Activated CD8-positive, alpha-beta T cell treated with anti-CD3 and anti-CD28 coated beads for 36 hours (primary cell): ENCODE data around the gene MKI67. TPM values are rescaled to one million over a fixed set of nuclear protein-coding genes. Genes with fewer than 3 reads are reported as not detected.

Source experiments
- ATAC-seq: fragments of 200-7000 bp; cut with Tn5 transposase; one replicate; pipeline ENCODE4 v1.10.0; 2021; ENCODE audit warnings: mild to moderate bottlenecking, moderate library complexity
- CTCF ChIA-PET: fragments of 350-600 bp; sonication (Branson Sonifier 250); formaldehyde crosslinking; loops from one replicate; lab custom pipeline; 2021; ENCODE audit warnings: antibody characterized with exemption; lab: Charles Lee
- POLR2A ChIA-PET: fragments of 350-600 bp; sonication (Branson Sonifier 250); formaldehyde crosslinking; loops from one replicate; lab custom pipeline; 2021; ENCODE audit warnings: antibody characterized with exemption; lab: Charles Lee
- DNase-seq: peaks from one replicate; pipeline ENCODE4 v3.0.0-alpha.2; 2020
- H3K27ac Mint-ChIP-seq: one replicate; pipeline ENCODE4 v1.8.0; 2021; ENCODE audit warnings: mild to moderate bottlenecking, mixed read lengths
- H3K27me3 Mint-ChIP-seq: one replicate; pipeline ENCODE4 v1.8.0; 2021; ENCODE audit warnings: mixed read lengths
- H3K36me3 Mint-ChIP-seq: one replicate; pipeline ENCODE4 v1.8.0; 2021; ENCODE audit warnings: low read depth, mixed read lengths
- H3K4me1 Mint-ChIP-seq: one replicate; pipeline ENCODE4 v1.8.0; 2021; ENCODE audit warnings: low read depth, mixed read lengths
- H3K4me3 Mint-ChIP-seq: one replicate; pipeline ENCODE4 v1.8.0; 2021; ENCODE audit warnings: mild to moderate bottlenecking, moderate library complexity, mixed read lengths
- H3K9me3 Mint-ChIP-seq: one replicate; pipeline ENCODE4 v1.8.0; 2021; ENCODE audit warnings: mixed read lengths
- intact Hi-C: fragments of 100-400 bp; cut with micrococcal nuclease; formaldehyde crosslinking; loops from one replicate; pipeline ENCODE4 v1.10.0; 2022
- total RNA-seq, 2 experiments: library from RNA; stranded (reverse); gene quantifications; one replicate each; pipeline ENCODE4 v1.2.3, GENCODE V29; 2021
- TF ChIP-seq, protein P1 (sequence below): fragments of 200-600 bp; IDR thresholded peaks from one replicate; pipeline ENCODE4 v1.8.0; 2022; ENCODE audit warnings: antibody characterized with exemption, mild to moderate bottlenecking

MKI67 gene
- total RNA-seq, 2 experiments from 2014 or later, result 205 to 230 TPM

GRCh38 chr10:128092454-128092853 lies 33.8 kb downstream of the MKI67 start:
- Mint-ChIP-seq H3K36me3 (peaks cover 17% of the 10 kb centered on the region), H3K9me3 (no peaks in the 10 kb centered on the region), H3K27me3 (no peaks in the 10 kb centered on the region), H3K4me1 (peaks cover 26% of the 10 kb centered on the region), H3K27ac (no peak overlapping the region), H3K4me3 (no peak overlapping the region)
- intact Hi-C loops, result no loop called here
- ATAC-seq (no peak), DNase-seq (no peak)
- TF ChIP-seq, protein P1, sequence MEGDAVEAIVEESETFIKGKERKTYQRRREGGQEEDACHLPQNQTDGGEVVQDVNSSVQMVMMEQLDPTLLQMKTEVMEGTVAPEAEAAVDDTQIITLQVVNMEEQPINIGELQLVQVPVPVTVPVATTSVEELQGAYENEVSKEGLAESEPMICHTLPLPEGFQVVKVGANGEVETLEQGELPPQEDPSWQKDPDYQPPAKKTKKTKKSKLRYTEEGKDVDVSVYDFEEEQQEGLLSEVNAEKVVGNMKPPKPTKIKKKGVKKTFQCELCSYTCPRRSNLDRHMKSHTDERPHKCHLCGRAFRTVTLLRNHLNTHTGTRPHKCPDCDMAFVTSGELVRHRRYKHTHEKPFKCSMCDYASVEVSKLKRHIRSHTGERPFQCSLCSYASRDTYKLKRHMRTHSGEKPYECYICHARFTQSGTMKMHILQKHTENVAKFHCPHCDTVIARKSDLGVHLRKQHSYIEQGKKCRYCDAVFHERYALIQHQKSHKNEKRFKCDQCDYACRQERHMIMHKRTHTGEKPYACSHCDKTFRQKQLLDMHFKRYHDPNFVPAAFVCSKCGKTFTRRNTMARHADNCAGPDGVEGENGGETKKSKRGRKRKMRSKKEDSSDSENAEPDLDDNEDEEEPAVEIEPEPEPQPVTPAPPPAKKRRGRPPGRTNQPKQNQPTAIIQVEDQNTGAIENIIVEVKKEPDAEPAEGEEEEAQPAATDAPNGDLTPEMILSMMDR, result no peak
- POLR2A ChIA-PET, result interaction anchor here (1.0 to 2.8 kb wide), 2 partner anchors 12 to 15 kb away, joined by 3 to 11 read pairs; no protein-coding TSS in a partner anchor
- CTCF ChIA-PET, result interaction anchor here (1.7 kb wide), 1 partner anchor 23 kb away, joined by 4 read pairs; no protein-coding TSS in a partner anchor

GRCh38 chr10:128091636-128092210 lies 34.5 kb downstream of the MKI67 start:
- CTCF ChIA-PET, result interaction anchor here (1.0 to 1.7 kb wide), 2 partner anchors 22 to 59 kb away, joined by 4 to 5 read pairs; no protein-coding TSS in a partner anchor
- intact Hi-C loops, result no loop called here
- POLR2A ChIA-PET, result interaction anchor here (1.0 to 2.8 kb wide), 2 partner anchors 13 to 16 kb away, joined by 3 to 11 read pairs; no protein-coding TSS in a partner anchor
- Mint-ChIP-seq H3K27ac (no peak overlapping the region), H3K4me3 (no peak overlapping the region), H3K4me1 (peaks cover 25% of the 10 kb centered on the region), H3K27me3 (no peaks in the 10 kb centered on the region), H3K9me3 (no peaks in the 10 kb centered on the region), H3K36me3 (peaks cover 11% of the 10 kb centered on the region)
- no peak for ATAC-seq
- TF ChIP-seq, protein P1, result no peak
- no peak for DNase-seq

- ChIA-PET POLR2A (interaction anchor here (1.7 kb wide), 1 partner anchor 8 kb away, joined by 5 read pairs; no protein-coding TSS in a partner anchor), CTCF (interaction anchor here (1.2 to 1.8 kb wide), 2 partner anchors 14 to 53 kb away, joined by 3 to 7 read pairs; no protein-coding TSS in a partner anchor)
- Mint-ChIP-seq H3K27ac (no peak overlapping the region), H3K27me3 (no peaks in the 10 kb centered on the region), H3K36me3 (peaks cover 3% of the 10 kb centered on the region), H3K4me3 (no peak overlapping the region), H3K9me3 (no peaks in the 10 kb centered on the region), H3K4me1 (peaks cover 4% of the 10 kb centered on the region)
- TF ChIP-seq, protein P1, result peak; percentile 24
- intact Hi-C loops, result no loop called here
- peak; percentile 56 for ATAC-seq
- no peak for DNase-seq
Observed at GRCh38 chr10:128087884-128088709, 38.1 kb downstream of the MKI67 start.

DNA sequence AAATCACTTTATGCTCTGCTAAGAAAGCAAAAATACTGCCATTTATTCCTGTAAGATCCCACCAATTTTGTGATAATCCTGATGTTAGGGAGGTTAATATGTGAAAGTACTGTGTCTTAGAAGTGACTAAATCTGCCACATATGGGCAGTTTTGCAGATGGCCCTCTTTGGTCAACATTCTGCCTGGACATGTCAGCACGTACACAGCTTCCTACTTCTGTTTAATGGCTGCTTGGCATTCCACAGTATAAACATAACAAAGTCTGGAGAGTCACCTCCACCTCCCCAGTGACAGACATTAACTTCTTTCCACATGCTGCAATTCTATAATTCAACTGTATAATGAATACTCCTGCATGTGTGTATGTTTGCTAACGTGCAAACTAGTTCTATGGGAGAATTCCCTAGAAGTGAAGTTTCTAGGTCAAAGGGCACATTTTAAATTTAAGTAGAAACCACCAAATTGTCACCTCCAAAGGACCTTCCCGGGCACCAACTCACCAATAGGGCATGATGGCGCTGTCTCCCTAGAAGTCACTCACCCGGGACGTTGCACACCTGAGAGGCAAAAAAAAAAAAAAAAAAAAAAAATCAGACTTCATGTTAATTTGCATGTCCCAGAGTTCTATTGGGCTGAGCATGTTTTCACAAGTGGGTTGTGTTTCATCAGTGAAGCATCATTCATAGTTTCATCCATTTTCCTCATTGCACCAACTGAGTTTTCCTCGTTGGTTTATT lies 38.9 kb downstream of the MKI67 start:
- no peak overlapping the region for H3K27ac Mint-ChIP-seq
- H3K27me3 Mint-ChIP-seq, result no peaks in the 10 kb centered on the region
- CTCF ChIA-PET, result no interaction called here
- H3K36me3 Mint-ChIP-seq, result peaks cover 3% of the 10 kb centered on the region
- H3K4me1 Mint-ChIP-seq, result peaks cover 4% of the 10 kb centered on the region
- POLR2A ChIA-PET, result interaction anchor here (0.7 kb wide), 1 partner anchor 62 kb away, joined by 3 read pairs; no protein-coding TSS in a partner anchor
- no peak for DNase-seq
- TF ChIP-seq, protein P1, result no peak
- intact Hi-C loops, result no loop called here
- ATAC-seq, result peak; percentile 54
- no peaks in the 10 kb centered on the region for H3K9me3 Mint-ChIP-seq
- no peak overlapping the region for H3K4me3 Mint-ChIP-seq
